ENCODE data around the gene FAM186B. TPM values are rescaled to one million over a fixed set of nuclear protein-coding genes. Genes with fewer than 3 reads are reported as not detected.

The FAM186B gene
- total and polyA plus RNA-seq, 3 donors from 2014 or later: 54.9 to 178 (median 68.6) TPM

DNA sequence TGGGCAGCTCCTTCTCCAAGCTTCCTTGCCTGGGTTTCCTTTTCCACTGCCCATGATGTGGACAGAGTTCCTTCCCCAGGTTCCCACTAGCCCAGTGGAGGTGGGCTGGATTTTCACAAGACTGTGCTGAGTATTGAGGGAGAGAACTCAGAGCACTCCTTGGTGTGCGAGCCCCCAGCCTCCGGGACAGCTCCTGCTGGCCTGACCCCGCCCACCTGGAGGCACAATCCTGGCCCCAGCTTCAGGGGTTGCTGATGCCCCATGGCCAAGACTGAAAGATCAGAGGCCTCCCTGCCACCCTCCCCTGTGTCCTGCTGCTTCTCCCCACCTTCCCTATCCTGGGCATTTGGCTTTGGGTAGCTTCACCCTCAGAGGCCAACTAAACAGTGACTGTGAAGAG is 59.0 kb downstream of the FAM186B start:
- no peak for DNase-seq
- no peak for TF ChIP-seq POLR2A (IDR thresholded peaks at IDR 0.05)
- TF ChIP-seq, protein P1, sequence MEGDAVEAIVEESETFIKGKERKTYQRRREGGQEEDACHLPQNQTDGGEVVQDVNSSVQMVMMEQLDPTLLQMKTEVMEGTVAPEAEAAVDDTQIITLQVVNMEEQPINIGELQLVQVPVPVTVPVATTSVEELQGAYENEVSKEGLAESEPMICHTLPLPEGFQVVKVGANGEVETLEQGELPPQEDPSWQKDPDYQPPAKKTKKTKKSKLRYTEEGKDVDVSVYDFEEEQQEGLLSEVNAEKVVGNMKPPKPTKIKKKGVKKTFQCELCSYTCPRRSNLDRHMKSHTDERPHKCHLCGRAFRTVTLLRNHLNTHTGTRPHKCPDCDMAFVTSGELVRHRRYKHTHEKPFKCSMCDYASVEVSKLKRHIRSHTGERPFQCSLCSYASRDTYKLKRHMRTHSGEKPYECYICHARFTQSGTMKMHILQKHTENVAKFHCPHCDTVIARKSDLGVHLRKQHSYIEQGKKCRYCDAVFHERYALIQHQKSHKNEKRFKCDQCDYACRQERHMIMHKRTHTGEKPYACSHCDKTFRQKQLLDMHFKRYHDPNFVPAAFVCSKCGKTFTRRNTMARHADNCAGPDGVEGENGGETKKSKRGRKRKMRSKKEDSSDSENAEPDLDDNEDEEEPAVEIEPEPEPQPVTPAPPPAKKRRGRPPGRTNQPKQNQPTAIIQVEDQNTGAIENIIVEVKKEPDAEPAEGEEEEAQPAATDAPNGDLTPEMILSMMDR (IDR thresholded peaks at IDR 0.05): no peak
- Histone ChIP-seq H3K4me3 (no peak overlapping the region), H3K9me3 (no peaks in the 10 kb centered on the region), H3K36me3 (ENCODE audit: low read depth, missing control alignments) (no peaks in the 10 kb centered on the region), H3K27me3 (no peaks in the 10 kb centered on the region), H3K27ac (no peak overlapping the region), H3K4me1 (peaks cover 4% of the 10 kb centered on the region)
- 91% methylated on average over 3 of the region's 3 CpGs; no CpG with 5 or more reads in 1 of the 2 donors for WGBS, 2 donors
- intact Hi-C loops (cut with DNase I; ENCODE audit: low total_unique reads): no loop called here

DNA sequence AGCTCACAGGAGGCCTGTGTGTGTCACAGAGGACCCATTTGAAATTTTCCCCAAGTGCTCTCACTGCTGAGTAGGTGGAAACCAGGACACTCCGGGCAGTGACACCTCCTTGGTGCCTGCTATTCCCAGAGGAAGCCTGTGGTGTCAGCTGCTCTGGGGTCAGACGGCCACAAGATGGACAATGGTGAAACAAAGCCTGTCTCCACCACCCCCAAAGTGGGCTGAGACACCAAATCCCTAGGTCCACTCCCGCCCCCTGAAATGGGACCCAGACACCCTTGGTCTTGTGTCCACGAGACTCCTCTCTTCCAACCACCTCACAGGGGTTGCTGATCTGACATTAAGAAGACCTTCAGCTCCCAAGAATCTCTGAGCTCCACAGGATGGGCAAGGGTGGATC is 59.6 kb downstream of the FAM186B start:
- H3K9me3 ChIP-seq: no peaks in the 10 kb centered on the region
- 87 to 96% methylated on average over 2 to 4 of the region's 4 CpGs for WGBS, 2 donors
- no peak overlapping the region for H3K4me3 ChIP-seq
- no peak for TF ChIP-seq POLR2A (IDR thresholded peaks at IDR 0.05)
- TF ChIP-seq, protein P1 (IDR thresholded peaks at IDR 0.05): no peak
- DNase-seq: no peak
- H3K4me1 ChIP-seq: peaks cover 4% of the 10 kb centered on the region
- H3K36me3 ChIP-seq (ENCODE audit: low read depth, missing control alignments): no peaks in the 10 kb centered on the region
- H3K27me3 ChIP-seq: no peaks in the 10 kb centered on the region
- H3K27ac ChIP-seq: no peak overlapping the region
- intact Hi-C loops (cut with DNase I; ENCODE audit: low total_unique reads): no loop called here

DNA sequence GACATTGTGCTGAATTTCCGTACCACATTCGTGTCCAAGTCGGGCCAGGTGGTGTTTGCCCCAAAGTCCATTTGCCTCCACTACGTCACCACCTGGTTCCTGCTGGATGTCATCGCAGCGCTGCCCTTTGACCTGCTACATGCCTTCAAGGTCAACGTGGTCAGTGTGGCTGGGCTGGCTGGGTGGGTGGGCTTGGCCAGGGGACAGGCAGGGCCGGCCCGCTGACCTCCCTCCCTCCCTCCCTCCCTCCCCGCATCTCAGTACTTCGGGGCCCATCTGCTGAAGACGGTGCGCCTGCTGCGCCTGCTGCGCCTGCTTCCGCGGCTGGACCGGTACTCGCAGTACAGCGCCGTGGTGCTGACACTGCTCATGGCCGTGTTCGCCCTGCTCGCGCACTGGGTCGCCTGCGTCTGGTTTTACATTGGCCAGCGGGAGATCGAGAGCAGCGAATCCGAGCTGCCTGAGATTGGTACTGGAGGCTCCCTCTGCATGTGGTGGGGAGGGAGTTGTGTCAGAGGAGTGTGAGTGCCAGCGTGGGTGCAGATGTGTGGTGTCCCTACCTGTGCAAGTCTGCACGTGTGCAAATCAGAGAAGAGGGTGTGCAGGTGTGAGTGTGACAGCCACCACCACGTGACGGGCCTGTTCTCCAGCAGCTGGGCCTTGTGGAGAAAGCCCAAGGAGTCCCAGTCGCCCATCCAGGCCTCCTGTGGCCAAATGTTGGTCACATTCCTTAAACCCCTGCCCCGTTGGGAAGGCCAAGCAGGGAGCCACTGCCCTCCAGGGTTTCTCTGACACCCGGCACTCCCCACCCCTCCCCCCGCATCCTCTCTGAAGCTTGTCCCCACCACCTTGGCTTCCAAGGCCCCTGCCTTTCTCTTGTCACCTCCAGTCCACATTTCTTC is 61.3 kb downstream of the FAM186B start:
- no peak for TF ChIP-seq POLR2A (IDR thresholded peaks at IDR 0.05)
- TF ChIP-seq, protein P1 (IDR thresholded peaks at IDR 0.05): no peak
- intact Hi-C loops (cut with DNase I; ENCODE audit: low total_unique reads): no loop called here

DNA sequence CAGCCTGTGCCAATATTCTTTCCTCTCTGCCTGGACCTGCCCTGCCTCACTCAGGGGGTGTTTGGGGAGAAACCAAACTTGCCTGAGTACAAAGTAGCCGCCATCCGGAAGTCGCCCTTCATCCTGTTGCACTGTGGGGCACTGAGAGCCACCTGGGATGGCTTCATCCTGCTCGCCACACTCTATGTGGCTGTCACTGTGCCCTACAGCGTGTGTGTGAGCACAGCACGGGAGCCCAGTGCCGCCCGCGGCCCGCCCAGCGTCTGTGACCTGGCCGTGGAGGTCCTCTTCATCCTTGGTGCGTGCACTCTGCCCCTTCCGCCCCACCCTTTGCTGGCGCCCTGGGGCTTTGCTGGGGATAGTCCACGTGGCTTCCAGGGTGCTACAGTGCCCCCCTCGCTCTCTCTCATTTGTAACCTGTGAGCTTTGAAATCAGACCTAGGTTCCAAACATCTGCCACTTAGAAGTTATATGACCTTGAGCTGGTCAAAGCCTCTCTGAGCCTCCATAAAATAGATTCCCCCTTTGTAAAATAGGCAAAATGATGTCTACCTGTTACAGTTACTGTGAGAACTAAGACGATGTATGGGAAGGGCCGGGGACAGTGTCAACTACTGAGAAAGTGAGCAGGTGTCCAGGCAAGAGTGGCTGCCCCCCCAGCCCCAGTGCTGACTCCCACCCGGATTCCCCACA is 62.1 kb downstream of the FAM186B start:
- Histone ChIP-seq H3K9me3 (no peaks in the 10 kb centered on the region), H3K27me3 (no peaks in the 10 kb centered on the region), H3K27ac (no peak overlapping the region), H3K4me1 (no peaks in the 10 kb centered on the region), H3K4me3 (no peak overlapping the region), H3K36me3 (ENCODE audit: low read depth, missing control alignments) (no peaks in the 10 kb centered on the region)
- intact Hi-C loops (cut with DNase I; ENCODE audit: low total_unique reads): no loop called here
- TF ChIP-seq, protein P1 (IDR thresholded peaks at IDR 0.05): no peak
- TF ChIP-seq POLR2A (IDR thresholded peaks at IDR 0.05): no peak
- 67 to 77% methylated on average over 17 to 20 of the region's 20 CpGs for WGBS, 2 donors
- DNase-seq: no peak

More for the DNA sequence above, 61.3 kb downstream of the FAM186B start:
- H3K9me3 ChIP-seq: no peaks in the 10 kb centered on the region
- no peaks in the 10 kb centered on the region for H3K36me3 ChIP-seq (ENCODE audit: low read depth, missing control alignments)
- no peaks in the 10 kb centered on the region for H3K27me3 ChIP-seq
- WGBS, 2 donors: 37 to 50% methylated on average over 7 to 39 of the region's 39 CpGs
- H3K27ac ChIP-seq: no peak overlapping the region
- DNase-seq: no peak
- peaks cover 4% of the 10 kb centered on the region for H3K4me1 ChIP-seq
- no peak overlapping the region for H3K4me3 ChIP-seq
